HCT116 (cell line): ENCODE results near the gene DGKE. TPM values are rescaled to one million over a fixed set of nuclear protein-coding genes. Genes with fewer than 3 reads are reported as not detected.

ENCODE experiments used
- ATAC-seq: fragments of 200-7000 bp; cut with Tn5 transposase; 2 replicates; pipeline ENCODE4 v1.9.1; 2020; ENCODE audit warnings: mild to moderate bottlenecking, moderate library complexity
- BruUV-seq: library from RNA; stranded (reverse); fragments of 400-500 nt; replicated peaks from 2 replicates; lab custom pipeline; 2021; lab: Mats Ljungman, UMichigan
- CTCF ChIA-PET: fragments of 300-600 bp; sonication (Branson Sonifier 250); formaldehyde crosslinking; loops from one replicate; lab custom pipeline; 2021; ENCODE audit warnings: antibody characterized with exemption; lab: Charles Lee
- POLR2A ChIA-PET: fragments of 300-600, 350-600 bp; sonication (Branson Sonifier 250); formaldehyde crosslinking; loops from one replicate; lab custom pipeline; 2021; ENCODE audit warnings: antibody characterized with exemption; lab: Charles Lee
- RAD21 ChIA-PET, 2 experiments: fragments of 300-600 bp; sonication (Branson Sonifier 250); formaldehyde crosslinking; loops; one replicate each; lab custom pipeline; 2023; ENCODE audit warnings: low total read pairs in 2 of 2; ENCODE audit not compliant: uncharacterized antibody in 2 of 2, unreplicated experiment in 2 of 2, low non-redundant PET in 1 of 2; lab: Charles Lee
- DNase-seq: peaks from one replicate; pipeline ENCODE4 v3.0.0-alpha.2; 2010; ENCODE audit warnings: low read depth, low spot score
- H2AFZ ChIP-seq: fragments of 200-600 bp; shearing (Covaris generic), sonication (generic); 2 replicates; pipeline ENCODE4 v1.6.1; 2017; ENCODE audit warnings: low read depth, mixed run types, mixed read lengths, antibody characterized with exemption, low read length; ENCODE audit not compliant: poor library complexity, severe bottlenecking
- H3K27ac ChIP-seq: 2 replicates; pipeline ENCODE4 v1.5.1; 2012; ENCODE audit warnings: low read depth, low read length
- H3K27me3 ChIP-seq: fragments of 200-600 bp; sonication (generic); 2 replicates; pipeline ENCODE4 v1.6.1; 2016; ENCODE audit warnings: mixed run types, low read length, mixed read lengths; ENCODE audit not compliant: insufficient read depth
- H3K36me3 ChIP-seq, 2 experiments: fragments of 200-500 bp in 1 of 2; fragments of 200-600 bp in 1 of 2; sonication (Bioruptor generic) in 1 of 2; sonication (generic) in 1 of 2; 2 replicates each; pipeline versions ENCODE4 v1.5.1 to v1.6.1; 2014 to 2016; ENCODE audit warnings: low read length in 2 of 2, inconsistent platforms in 1 of 2, mixed read lengths in 1 of 2, mixed run types in 1 of 2; ENCODE audit not compliant: insufficient read depth in 2 of 2, control insufficient read depth in 1 of 2
- H3K4me1 ChIP-seq, 2 experiments: fragments of 200-600 bp in 1 of 2; sonication (generic) in 1 of 2; 2 replicates each; pipeline versions ENCODE4 v1.5.1 to v1.6.1; 2012 to 2017; ENCODE audit warnings: low read length in 2 of 2, inconsistent platforms in 1 of 2, mild to moderate bottlenecking in 1 of 2, mixed read lengths in 1 of 2, mixed run types in 1 of 2, moderate library complexity in 1 of 2; ENCODE audit not compliant: insufficient read depth in 2 of 2, control insufficient read depth in 1 of 2
- H3K4me2 ChIP-seq: fragments of 200-600 bp; sonication (generic); 2 replicates; pipeline ENCODE4 v1.6.1; 2017; ENCODE audit warnings: mixed run types, low read length, mixed read lengths
- H3K4me3 ChIP-seq, 2 experiments: fragments of 200-600 bp in 1 of 2; sonication (generic) in 1 of 2; replicated peaks in 1 of 2; 2 replicates each; pipeline ENCODE4 v1.5.1; 2011 to 2016; ENCODE audit warnings: low read length in 2 of 2, control low read depth in 1 of 2, low read depth in 1 of 2, mild to moderate bottlenecking in 1 of 2, mixed read lengths in 1 of 2, mixed run types in 1 of 2
- H3K79me2 ChIP-seq: fragments of 200-600 bp; sonication (generic); 2 replicates; pipeline ENCODE4 v1.6.1; 2017; ENCODE audit warnings: mild to moderate bottlenecking, mixed run types, low read length, moderate library complexity, mixed read lengths; ENCODE audit not compliant: insufficient read depth
- H3K9ac ChIP-seq: fragments of 200-600 bp; sonication (generic); 2 replicates; pipeline ENCODE4 v1.6.1; 2016; ENCODE audit warnings: low read length, mixed read lengths
- H3K9me2 ChIP-seq: fragments of 200-600 bp; sonication (generic), shearing (Covaris generic); 2 replicates; pipeline ENCODE4 v1.6.1; 2017; ENCODE audit warnings: mixed run types, mild to moderate bottlenecking, moderate library complexity; ENCODE audit not compliant: insufficient read depth
- H3K9me3 ChIP-seq, 2 experiments: fragments of 200-500 bp in 1 of 2; fragments of 200-600 bp in 1 of 2; sonication (Bioruptor generic) in 1 of 2; sonication (generic) in 1 of 2; 2 replicates each; pipeline ENCODE4 v1.6.1; 2014 to 2017; ENCODE audit warnings: low read length in 2 of 2, mixed read lengths in 2 of 2, inconsistent platforms in 1 of 2, low read depth in 1 of 2, mild to moderate bottlenecking in 1 of 2, mixed run types in 1 of 2, moderate library complexity in 1 of 2; ENCODE audit not compliant: control insufficient read depth in 1 of 2, insufficient read depth in 1 of 2
- H4K20me1 ChIP-seq: fragments of 200-600 bp; sonication (generic), shearing (Covaris generic); 2 replicates; pipeline ENCODE4 v1.6.1; 2017; ENCODE audit warnings: mixed run types, mild to moderate bottlenecking, moderate library complexity; ENCODE audit not compliant: insufficient read depth
- CEBPB ChIP-seq: IDR thresholded peaks from 2 replicates; pipeline ENCODE4 v1.6.1; 2012; ENCODE audit warnings: low read depth
- EGR1 ChIP-seq: IDR thresholded peaks from 2 replicates; pipeline ENCODE4 v1.6.1; 2012; ENCODE audit warnings: low read depth
- EZH2phosphoT487 ChIP-seq: fragments of 200-600 bp; IDR thresholded peaks from 2 replicates; pipeline ENCODE4 v1.6.1; 2018; ENCODE audit warnings: antibody characterized with exemption, borderline replicate concordance
- FOSL1 ChIP-seq: IDR thresholded peaks from 2 replicates; pipeline ENCODE4 v1.6.1; 2012; ENCODE audit warnings: low read depth
- MAX ChIP-seq: IDR thresholded peaks from 2 replicates; pipeline ENCODE4 v1.6.1; 2012
- POLR2AphosphoS5 ChIP-seq: IDR thresholded peaks from 2 replicates; pipeline ENCODE4 v1.6.1; 2011; ENCODE audit warnings: mild to moderate bottlenecking, low read depth, low read length, moderate library complexity
- SIN3A ChIP-seq: IDR thresholded peaks from 2 replicates; pipeline ENCODE4 v1.6.1; 2012; ENCODE audit warnings: low read depth
- SP1 ChIP-seq: IDR thresholded peaks from 2 replicates; pipeline ENCODE4 v1.6.1; 2012; ENCODE audit warnings: low read depth
- ZFX ChIP-seq: fragments of 450-650 bp; IDR thresholded peaks from 2 replicates; pipeline ENCODE4 v1.6.1; 2017
- intact Hi-C: fragments of 100-400 bp; cut with micrococcal nuclease; formaldehyde crosslinking; loops from 2 replicates; pipeline ENCODE4 v1.10.0; 2022
- total RNA-seq: library from RNA; stranded (reverse); gene quantifications from one replicate; pipeline ENCODE4 v1.2.1, GENCODE V29; 2021; ENCODE audit not compliant: unreplicated experiment
- TF ChIP-seq, protein P1 (sequence below): IDR thresholded peaks from 2 replicates; pipeline ENCODE4 v1.6.1; 2012; ENCODE audit warnings: low read depth
- TF ChIP-seq, protein P2 (sequence below), 3 experiments: fragments of 200-600 bp in 1 of 3; sonication (generic) in 1 of 3; IDR thresholded peaks in 2 of 3; conservative IDR thresholded peaks in 1 of 3; 2 replicates each; pipeline ENCODE4 v1.5.1; 2012 to 2017; ENCODE audit warnings: low read depth in 2 of 3, low read length in 2 of 3, antibody characterized with exemption in 1 of 3, borderline replicate concordance in 1 of 3, control low read depth in 1 of 3, mild to moderate bottlenecking in 1 of 3, mixed read lengths in 1 of 3, mixed run types in 1 of 3, moderate library complexity in 1 of 3; ENCODE audit not compliant: insufficient read depth in 1 of 3

Gene DGKE
- total RNA-seq, 1 experiment from 2014 or later, result 5.2 TPM

DNA sequence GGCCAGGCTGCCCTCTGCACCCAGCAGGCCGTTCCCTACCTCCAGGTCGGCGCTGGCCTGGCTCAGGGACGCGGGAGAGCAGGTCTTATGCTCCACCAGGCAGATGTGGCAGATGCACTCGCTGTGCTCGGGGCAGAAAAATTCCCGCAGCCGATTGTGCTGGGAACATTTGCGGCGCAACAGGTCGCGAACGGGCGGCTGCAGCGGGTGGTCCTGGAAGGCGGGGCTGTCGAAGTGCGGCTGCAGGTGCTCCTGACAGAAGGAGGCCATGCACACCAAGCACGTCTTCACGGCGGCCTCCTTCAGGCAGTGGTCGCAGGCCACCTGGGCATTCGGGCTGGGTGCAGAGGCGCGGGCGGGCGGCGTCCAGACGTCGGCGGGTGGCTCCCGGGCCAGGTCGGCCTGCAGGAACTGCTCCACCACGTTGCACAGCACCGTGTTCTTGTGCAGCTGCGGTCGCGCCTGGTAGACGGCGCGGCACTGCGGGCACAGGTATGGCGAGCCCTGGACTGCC is 79.5 kb downstream of the DGKE start:
- TSS peak; percentile 35 for BruUV-seq
- TF ChIP-seq ZFX, result peak; percentile 91
- TF ChIP-seq POLR2AphosphoS5, result no peak
- TF ChIP-seq, all 23 proteins: peak for 1
- Histone ChIP-seq H3K4me2 (peak overlapping the region; percentile 96), H4K20me1 (no peaks in the 10 kb centered on the region), H3K36me3 (peaks cover 0 to 12% of the 10 kb centered on the region in 2 experiments; a peak in 1 of 4 replicates), H3K27me3 (no peaks in the 10 kb centered on the region), H3K4me1 (peaks cover 27 to 50% of the 10 kb centered on the region in 2 experiments), H3K79me2 (peaks cover 65% of the 10 kb centered on the region), H3K9ac (peak overlapping the region; percentile 94), H3K9me2 (no peaks in the 10 kb centered on the region), H3K9me3 (peaks cover 0 to 10% of the 10 kb centered on the region in 2 experiments; a peak in 1 of 4 replicates), H2AFZ (no peak overlapping the region), H3K27ac (peak overlapping the region; percentile 63), H3K4me3 (peak overlapping the region; percentile 56 to 85)
- intact Hi-C loops, result no loop called here
- DNase-seq, result no peak
- RAD21 ChIA-PET, result interaction anchor here in 1 of 2 experiments (0.8 kb wide), 1 partner anchor 96 kb away, joined by 3 read pairs; no protein-coding TSS in a partner anchor
- peak; percentile 60 for ATAC-seq
- POLR2A ChIA-PET, result interaction anchor here (0.7 to 2.3 kb wide), 35 partner anchors 10 to 214 kb away, joined by 3 to 50 read pairs (median 5); partner anchors contain the start of genes AKAP1, C17orf67, COIL and DGKE
- CTCF ChIA-PET, result interaction anchor here (1.0 to 1.2 kb wide), 2 partner anchors 26 to 94 kb away, joined by 3 to 6 read pairs; no protein-coding TSS in a partner anchor

- Histone ChIP-seq H3K4me3 (peak within 1 kb of the TSS; percentile 56 to 85), H3K36me3 (peaks cover 0 to 6% of the 10 kb centered on the region in 2 experiments; a peak in 1 of 4 replicates), H3K27me3 (no peaks in the 10 kb centered on the region), H3K9me3 (peaks cover 0 to 10% of the 10 kb centered on the region in 2 experiments; a peak in 1 of 4 replicates), H4K20me1 (no peaks in the 10 kb centered on the region), H3K79me2 (peaks cover 59% of the 10 kb centered on the region), H3K9me2 (no peaks in the 10 kb centered on the region), H3K4me2 (peak within 1 kb of the TSS; percentile 96), H3K4me1 (peaks cover 27 to 50% of the 10 kb centered on the region in 2 experiments), H3K27ac (peak within 1 kb of the TSS; percentile 63), H2AFZ (no peak within 1 kb of the TSS), H3K9ac (peak within 1 kb of the TSS; percentile 94)
- ChIA-PET RAD21 (interaction anchor here in 1 of 2 experiments (0.8 kb wide), 1 partner anchor 96 kb away, joined by 3 read pairs; no protein-coding TSS in a partner anchor), POLR2A (interaction anchor here (0.6 to 2.3 kb wide), 38 partner anchors 10 to 285 kb away, joined by 3 to 50 read pairs (median 5); partner anchors contain the start of genes AKAP1, C17orf67, COIL and DGKE), CTCF (interaction anchor here (1.0 to 1.2 kb wide), 2 partner anchors 25 to 95 kb away, joined by 3 to 6 read pairs; no protein-coding TSS in a partner anchor)
- ATAC-seq, result peak; percentile 86
- BruUV-seq, result TSS peak; percentile 89
- intact Hi-C loops, result loop anchor here (1.0 kb wide), 1 partner anchor 81 kb away; the partner anchor contains the start of gene C17orf67
- DNase-seq, result peak; percentile 81
- peak; percentile 77 for TF ChIP-seq SP1
- peak; percentile 99 for TF ChIP-seq SIN3A
- TF ChIP-seq, protein P1, sequence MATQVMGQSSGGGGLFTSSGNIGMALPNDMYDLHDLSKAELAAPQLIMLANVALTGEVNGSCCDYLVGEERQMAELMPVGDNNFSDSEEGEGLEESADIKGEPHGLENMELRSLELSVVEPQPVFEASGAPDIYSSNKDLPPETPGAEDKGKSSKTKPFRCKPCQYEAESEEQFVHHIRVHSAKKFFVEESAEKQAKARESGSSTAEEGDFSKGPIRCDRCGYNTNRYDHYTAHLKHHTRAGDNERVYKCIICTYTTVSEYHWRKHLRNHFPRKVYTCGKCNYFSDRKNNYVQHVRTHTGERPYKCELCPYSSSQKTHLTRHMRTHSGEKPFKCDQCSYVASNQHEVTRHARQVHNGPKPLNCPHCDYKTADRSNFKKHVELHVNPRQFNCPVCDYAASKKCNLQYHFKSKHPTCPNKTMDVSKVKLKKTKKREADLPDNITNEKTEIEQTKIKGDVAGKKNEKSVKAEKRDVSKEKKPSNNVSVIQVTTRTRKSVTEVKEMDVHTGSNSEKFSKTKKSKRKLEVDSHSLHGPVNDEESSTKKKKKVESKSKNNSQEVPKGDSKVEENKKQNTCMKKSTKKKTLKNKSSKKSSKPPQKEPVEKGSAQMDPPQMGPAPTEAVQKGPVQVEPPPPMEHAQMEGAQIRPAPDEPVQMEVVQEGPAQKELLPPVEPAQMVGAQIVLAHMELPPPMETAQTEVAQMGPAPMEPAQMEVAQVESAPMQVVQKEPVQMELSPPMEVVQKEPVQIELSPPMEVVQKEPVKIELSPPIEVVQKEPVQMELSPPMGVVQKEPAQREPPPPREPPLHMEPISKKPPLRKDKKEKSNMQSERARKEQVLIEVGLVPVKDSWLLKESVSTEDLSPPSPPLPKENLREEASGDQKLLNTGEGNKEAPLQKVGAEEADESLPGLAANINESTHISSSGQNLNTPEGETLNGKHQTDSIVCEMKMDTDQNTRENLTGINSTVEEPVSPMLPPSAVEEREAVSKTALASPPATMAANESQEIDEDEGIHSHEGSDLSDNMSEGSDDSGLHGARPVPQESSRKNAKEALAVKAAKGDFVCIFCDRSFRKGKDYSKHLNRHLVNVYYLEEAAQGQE, result no peak
- TF ChIP-seq MAX, result peak; percentile 94
- TF ChIP-seq CEBPB, result no peak; the same call in 1 of the 2 replicates
- no peak for TF ChIP-seq EZH2phosphoT487
- TF ChIP-seq EGR1, result peak; percentile 42; the same call in 1 of the 2 replicates
- TF ChIP-seq, protein P2, sequence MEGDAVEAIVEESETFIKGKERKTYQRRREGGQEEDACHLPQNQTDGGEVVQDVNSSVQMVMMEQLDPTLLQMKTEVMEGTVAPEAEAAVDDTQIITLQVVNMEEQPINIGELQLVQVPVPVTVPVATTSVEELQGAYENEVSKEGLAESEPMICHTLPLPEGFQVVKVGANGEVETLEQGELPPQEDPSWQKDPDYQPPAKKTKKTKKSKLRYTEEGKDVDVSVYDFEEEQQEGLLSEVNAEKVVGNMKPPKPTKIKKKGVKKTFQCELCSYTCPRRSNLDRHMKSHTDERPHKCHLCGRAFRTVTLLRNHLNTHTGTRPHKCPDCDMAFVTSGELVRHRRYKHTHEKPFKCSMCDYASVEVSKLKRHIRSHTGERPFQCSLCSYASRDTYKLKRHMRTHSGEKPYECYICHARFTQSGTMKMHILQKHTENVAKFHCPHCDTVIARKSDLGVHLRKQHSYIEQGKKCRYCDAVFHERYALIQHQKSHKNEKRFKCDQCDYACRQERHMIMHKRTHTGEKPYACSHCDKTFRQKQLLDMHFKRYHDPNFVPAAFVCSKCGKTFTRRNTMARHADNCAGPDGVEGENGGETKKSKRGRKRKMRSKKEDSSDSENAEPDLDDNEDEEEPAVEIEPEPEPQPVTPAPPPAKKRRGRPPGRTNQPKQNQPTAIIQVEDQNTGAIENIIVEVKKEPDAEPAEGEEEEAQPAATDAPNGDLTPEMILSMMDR (IDR thresholded peaks at IDR 0.05 in 2 of 3, conservative IDR thresholded peaks at IDR 0.05 in 1 of 3; ENCODE audit: borderline replicate concordance in 1 of 3, insufficient read depth in 1 of 3, low read depth in 2 of 3, low read length in 2 of 3), result no peak
- no peak for TF ChIP-seq FOSL1
Observed at GRCh38 chr17:56913867-56914580, 80.1 kb downstream of the DGKE start, which contains the start of gene TRIM25. Gene TRIM25 (minus strand): TSS chr17:56914049. CDS start chr17:56913988, 61 bp downstream.
